SK-N-SH (cell line): Measurements from ENCODE around the gene DLG1. TPM values are rescaled to one million over a fixed set of nuclear protein-coding genes. Genes with fewer than 3 reads are reported as not detected.

Source experiments
- CTCF ChIA-PET: fragments of 300-600, 350-600 bp; formaldehyde crosslinking; extraction: SDS; loops from one replicate; lab custom pipeline; 2021; lab: Yijun Ruan, JAX
- POLR2A ChIA-PET: fragments of 350-600 bp; sonication (Branson Sonifier 250); formaldehyde crosslinking; extraction: SDS; loops from one replicate; lab custom pipeline; 2020; ENCODE audit warnings: antibody characterized with exemption, inconsistent platforms; lab: Yijun Ruan, JAX
- DNase-seq: peaks from one replicate; pipeline ENCODE4 v3.0.0; 2012
- H2AFZ ChIP-seq: fragments of 200-600 bp; sonication (generic); 2 replicates; pipeline ENCODE4 v1.8.1; 2016; ENCODE audit warnings: antibody characterized with exemption, mild to moderate bottlenecking, low read depth
- H3F3A ChIP-seq: fragments of 200-600 bp; sonication (generic); replicated peaks from 2 replicates; pipeline ENCODE3; 2016; ENCODE audit warnings: antibody characterized with exemption, mild to moderate bottlenecking; ENCODE audit not compliant: insufficient read depth
- H3K27ac ChIP-seq, 2 experiments: fragments of 200-500 bp in 1 of 2; fragments of 200-600 bp in 1 of 2; sonication (Bioruptor generic) in 1 of 2; sonication (generic), shearing (Covaris generic) in 1 of 2; 2 replicates each; pipeline versions ENCODE4 v1.5.1 to v1.6.1; 2014 to 2016; ENCODE audit warnings: low read depth in 2 of 2, inconsistent platforms in 1 of 2, low read length in 1 of 2, mild to moderate bottlenecking in 1 of 2, mixed read lengths in 1 of 2
- H3K27me3 ChIP-seq: fragments of 200-600 bp; sonication (generic), shearing (Covaris generic); 2 replicates; pipeline ENCODE4 v1.6.1; 2016; ENCODE audit warnings: mixed run types; ENCODE audit not compliant: insufficient read depth
- H3K36me3 ChIP-seq, 2 experiments: fragments of 200-500 bp in 1 of 2; fragments of 200-600 bp in 1 of 2; sonication (Bioruptor generic) in 1 of 2; sonication (generic) in 1 of 2; replicated peaks in 1 of 2; 2 replicates each; pipeline versions ENCODE3 to v1.5.1; 2014 to 2016; ENCODE audit warnings: low read length in 1 of 2, mild to moderate bottlenecking in 1 of 2; ENCODE audit not compliant: insufficient read depth in 2 of 2, control insufficient read depth in 1 of 2
- H3K4me1 ChIP-seq, 2 experiments: fragments of 200-500 bp in 1 of 2; fragments of 200-600 bp in 1 of 2; sonication (Bioruptor generic) in 1 of 2; sonication (generic), shearing (Covaris generic) in 1 of 2; 2 replicates each; pipeline versions ENCODE4 v1.5.1 to v1.6.1; 2014 to 2016; ENCODE audit warnings: low read depth in 1 of 2, low read length in 1 of 2, mixed run types in 1 of 2; ENCODE audit not compliant: insufficient read depth in 2 of 2, control insufficient read depth in 1 of 2
- H3K4me2 ChIP-seq: fragments of 200-600 bp; sonication (generic), shearing (Covaris generic); 2 replicates; pipeline ENCODE4 v1.6.1; 2017; ENCODE audit warnings: mixed run types
- H3K4me3 ChIP-seq, 2 experiments: fragments of 200-500 bp in 1 of 2; fragments of 200-600 bp in 1 of 2; sonication (Bioruptor generic) in 1 of 2; sonication (generic), shearing (Covaris generic) in 1 of 2; 2 replicates each; pipeline versions ENCODE4 v1.5.1 to v1.8.1; 2014 to 2016; ENCODE audit warnings: low read depth in 2 of 2, inconsistent platforms in 1 of 2, low read length in 1 of 2, mild to moderate bottlenecking in 1 of 2, mixed read lengths in 1 of 2, moderate library complexity in 1 of 2
- H3K79me2 ChIP-seq: fragments of 200-600 bp; sonication (generic); 2 replicates; pipeline ENCODE4 v1.8.1; 2017; ENCODE audit warnings: mild to moderate bottlenecking; ENCODE audit not compliant: insufficient read depth
- H3K9ac ChIP-seq: fragments of 200-600 bp; sonication (generic); 2 replicates; pipeline ENCODE4 v1.6.1; 2017; ENCODE audit warnings: mixed run types
- H3K9me2 ChIP-seq: fragments of 200-600 bp; sonication (generic); 2 replicates; pipeline ENCODE4 v1.6.1; 2017; ENCODE audit warnings: mixed run types
- H3K9me3 ChIP-seq: fragments of 200-600 bp; sonication (generic); 2 replicates; pipeline ENCODE4 v1.6.1; 2017; ENCODE audit warnings: mixed run types, mild to moderate bottlenecking, moderate library complexity
- H4K20me1 ChIP-seq: fragments of 200-600 bp; sonication (generic); 2 replicates; pipeline ENCODE4 v1.6.1; 2017; ENCODE audit warnings: mild to moderate bottlenecking, mixed run types; ENCODE audit not compliant: insufficient read depth
- CTCF ChIP-seq: fragments of 200-600 bp; sonication (generic); IDR thresholded peaks from 2 replicates; pipeline ENCODE4 v1.6.1; 2017; ENCODE audit warnings: antibody characterized with exemption, mild to moderate bottlenecking, moderate library complexity
- ELF1 ChIP-seq: IDR thresholded peaks from 2 replicates; pipeline ENCODE4 v1.4.0; 2012
- FOSL2 ChIP-seq: IDR thresholded peaks from 2 replicates; pipeline ENCODE4 v1.4.0; 2012; ENCODE audit warnings: low read depth, mild to moderate bottlenecking, moderate library complexity, borderline replicate concordance
- FOXM1 ChIP-seq: IDR thresholded peaks from 2 replicates; pipeline ENCODE4 v1.4.0; 2012; ENCODE audit warnings: low read depth, mild to moderate bottlenecking
- GABPA ChIP-seq: IDR thresholded peaks from 2 replicates; pipeline ENCODE4 v1.4.0; 2012; ENCODE audit warnings: low read depth, mild to moderate bottlenecking
- MEF2A ChIP-seq: IDR thresholded peaks from 2 replicates; pipeline ENCODE4 v1.4.0; 2012; ENCODE audit warnings: low read depth, borderline replicate concordance
- NFIC ChIP-seq: IDR thresholded peaks from 2 replicates; pipeline ENCODE4 v1.4.0; 2012; ENCODE audit warnings: borderline replicate concordance
- RAD21 ChIP-seq: IDR thresholded peaks from 2 replicates; pipeline ENCODE4 v1.6.1; 2012; ENCODE audit warnings: mild to moderate bottlenecking, low read length
- RXRA ChIP-seq: IDR thresholded peaks from 2 replicates; pipeline ENCODE4 v1.4.0; 2012; ENCODE audit warnings: low read depth, mild to moderate bottlenecking, borderline replicate concordance
- TAF1 ChIP-seq: IDR thresholded peaks from 2 replicates; pipeline ENCODE4 v1.6.1; 2012; ENCODE audit warnings: low read depth, mild to moderate bottlenecking, low read length, moderate library complexity, borderline replicate concordance
- TCF12 ChIP-seq: IDR thresholded peaks from 2 replicates; pipeline ENCODE4 v1.4.0; 2012
- WGBS: methylation state at CpG from one replicate; pipeline ENCODE4 v1.1.6; 2017; ENCODE audit warnings: low lambda C conversion rate; 5-methylcytosine and 5-hydroxymethylcytosine counted together
- polyA plus RNA-seq, 3 experiments: library from polyadenylated mRNA; depleted of rRNA; stranded (reverse); fragments of >200 nt; gene quantifications; 2 replicates each; pipeline ENCODE4 v1.2.3, GENCODE V29; 2012
- TF ChIP-seq, protein P1 (sequence below): IDR thresholded peaks from 2 replicates; pipeline ENCODE4 v1.4.0; 2012; ENCODE audit warnings: low read depth, borderline replicate concordance
- TF ChIP-seq, protein P2 (sequence below): IDR thresholded peaks from 2 replicates; pipeline ENCODE4 v1.4.0; 2012; ENCODE audit warnings: low read depth
- TF ChIP-seq, protein P3 (sequence below): IDR thresholded peaks from 2 replicates; pipeline ENCODE4 v1.4.0; 2012; ENCODE audit warnings: low read depth, borderline replicate concordance
- TF ChIP-seq, protein P4 (sequence below): IDR thresholded peaks from 2 replicates; pipeline ENCODE4; 2012

Gene DLG1
- polyA plus RNA-seq, 1 of the 3 experiments (the other 2 are of a cell fraction), result 16.5 TPM

GRCh38 chr3:197181741-197182140 is 116.7 kb downstream of the DLG1 start:
- no peaks in the 10 kb centered on the region for H3K9me2 ChIP-seq
- no peaks in the 10 kb centered on the region for H3K27me3 ChIP-seq
- H3K79me2 ChIP-seq, result peaks cover 57% of the 10 kb centered on the region
- H3F3A ChIP-seq, result no peaks in the 10 kb centered on the region
- WGBS, result 80% methylated on average over 6 of the region's 6 CpGs
- peaks cover 7 to 10% of the 10 kb centered on the region in 2 experiments for H3K36me3 ChIP-seq
- no peak overlapping the region for H3K4me3 ChIP-seq
- DNase-seq, result no peak
- H3K9ac ChIP-seq, result no peak overlapping the region
- CTCF ChIA-PET, result interaction anchor here (0.9 to 2.4 kb wide), 5 partner anchors 113 to 339 kb away, joined by 3 to 9 read pairs (median 5); no protein-coding TSS in a partner anchor
- H3K4me1 ChIP-seq, result peaks cover 0 to 23% of the 10 kb centered on the region in 2 experiments; a peak in 2 of 4 replicates
- POLR2A ChIA-PET, result no interaction called here
- no peak overlapping the region for H2AFZ ChIP-seq
- no peak for TF ChIP-seq CTCF
- no peak for TF ChIP-seq FOSL2
- no peak for TF ChIP-seq TAF1
- no peak for TF ChIP-seq ELF1
- TF ChIP-seq, protein P1, sequence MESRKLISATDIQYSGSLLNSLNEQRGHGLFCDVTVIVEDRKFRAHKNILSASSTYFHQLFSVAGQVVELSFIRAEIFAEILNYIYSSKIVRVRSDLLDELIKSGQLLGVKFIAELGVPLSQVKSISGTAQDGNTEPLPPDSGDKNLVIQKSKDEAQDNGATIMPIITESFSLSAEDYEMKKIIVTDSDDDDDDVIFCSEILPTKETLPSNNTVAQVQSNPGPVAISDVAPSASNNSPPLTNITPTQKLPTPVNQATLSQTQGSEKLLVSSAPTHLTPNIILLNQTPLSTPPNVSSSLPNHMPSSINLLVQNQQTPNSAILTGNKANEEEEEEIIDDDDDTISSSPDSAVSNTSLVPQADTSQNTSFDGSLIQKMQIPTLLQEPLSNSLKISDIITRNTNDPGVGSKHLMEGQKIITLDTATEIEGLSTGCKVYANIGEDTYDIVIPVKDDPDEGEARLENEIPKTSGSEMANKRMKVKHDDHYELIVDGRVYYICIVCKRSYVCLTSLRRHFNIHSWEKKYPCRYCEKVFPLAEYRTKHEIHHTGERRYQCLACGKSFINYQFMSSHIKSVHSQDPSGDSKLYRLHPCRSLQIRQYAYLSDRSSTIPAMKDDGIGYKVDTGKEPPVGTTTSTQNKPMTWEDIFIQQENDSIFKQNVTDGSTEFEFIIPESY, result no peak
- TF ChIP-seq, protein P2, sequence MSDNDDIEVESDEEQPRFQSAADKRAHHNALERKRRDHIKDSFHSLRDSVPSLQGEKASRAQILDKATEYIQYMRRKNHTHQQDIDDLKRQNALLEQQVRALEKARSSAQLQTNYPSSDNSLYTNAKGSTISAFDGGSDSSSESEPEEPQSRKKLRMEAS, result no peak
- TF ChIP-seq GABPA, result no peak
- no peak overlapping the region for H3K4me2 ChIP-seq
- H3K27ac ChIP-seq, result peak overlapping the region in 1 of 2 experiments; percentile 19; a peak in 2 of 4 replicates
- H3K9me3 ChIP-seq, result no peaks in the 10 kb centered on the region
- peaks cover 15% of the 10 kb centered on the region for H4K20me1 ChIP-seq

DNA sequence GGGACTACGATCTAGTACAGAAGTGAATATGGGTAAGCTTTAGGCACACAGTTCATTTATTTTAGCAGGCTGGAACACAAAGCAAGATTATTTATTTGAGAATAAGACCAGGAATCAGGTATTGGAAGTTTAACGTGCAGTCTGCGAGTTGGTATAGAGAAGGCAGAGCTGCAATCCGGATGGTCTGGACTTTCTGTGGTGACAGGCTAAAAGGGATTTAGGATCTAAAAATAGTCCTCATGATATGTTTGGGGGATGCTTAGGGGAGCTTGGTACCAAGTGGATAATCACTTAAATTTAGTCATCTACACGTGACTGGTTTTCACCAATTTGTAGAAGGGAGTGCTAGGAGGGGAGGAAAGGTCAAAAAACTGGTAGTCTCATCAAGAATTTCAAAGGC is 119.4 kb downstream of the DLG1 start:
- ChIA-PET POLR2A (no interaction called here), CTCF (interaction anchor here (1.0 to 1.5 kb wide), 3 partner anchors 149 to 208 kb away, joined by 3 to 6 read pairs (median 4); partner anchors contain the start of gene MELTF)

More for the DNA sequence above, 119.4 kb downstream of the DLG1 start:
- TF ChIP-seq, protein P3, sequence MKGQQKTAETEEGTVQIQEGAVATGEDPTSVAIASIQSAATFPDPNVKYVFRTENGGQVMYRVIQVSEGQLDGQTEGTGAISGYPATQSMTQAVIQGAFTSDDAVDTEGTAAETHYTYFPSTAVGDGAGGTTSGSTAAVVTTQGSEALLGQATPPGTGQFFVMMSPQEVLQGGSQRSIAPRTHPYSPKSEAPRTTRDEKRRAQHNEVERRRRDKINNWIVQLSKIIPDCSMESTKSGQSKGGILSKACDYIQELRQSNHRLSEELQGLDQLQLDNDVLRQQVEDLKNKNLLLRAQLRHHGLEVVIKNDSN, result no peak
- no peak for TF ChIP-seq RXRA
- no peak for TF ChIP-seq FOXM1
- no peak for TF ChIP-seq MEF2A
- no peak for TF ChIP-seq RAD21
- TF ChIP-seq, protein P4, sequence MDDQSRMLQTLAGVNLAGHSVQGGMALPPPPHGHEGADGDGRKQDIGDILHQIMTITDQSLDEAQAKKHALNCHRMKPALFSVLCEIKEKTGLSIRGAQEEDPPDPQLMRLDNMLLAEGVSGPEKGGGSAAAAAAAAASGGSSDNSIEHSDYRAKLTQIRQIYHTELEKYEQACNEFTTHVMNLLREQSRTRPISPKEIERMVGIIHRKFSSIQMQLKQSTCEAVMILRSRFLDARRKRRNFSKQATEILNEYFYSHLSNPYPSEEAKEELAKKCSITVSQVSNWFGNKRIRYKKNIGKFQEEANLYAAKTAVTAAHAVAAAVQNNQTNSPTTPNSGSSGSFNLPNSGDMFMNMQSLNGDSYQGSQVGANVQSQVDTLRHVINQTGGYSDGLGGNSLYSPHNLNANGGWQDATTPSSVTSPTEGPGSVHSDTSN, result no peak
- no peak for TF ChIP-seq TCF12
- TF ChIP-seq TAF1, result no peak
- TF ChIP-seq NFIC, result no peak
- DNase-seq, result no peak
- no peak overlapping the region for H3K9ac ChIP-seq
- H3K4me3 ChIP-seq, result no peak overlapping the region
- H3K9me2 ChIP-seq, result no peaks in the 10 kb centered on the region
- H3K27ac ChIP-seq, result no peak overlapping the region
- H2AFZ ChIP-seq, result no peak overlapping the region
- H3K4me1 ChIP-seq, result peaks cover 0 to 12% of the 10 kb centered on the region in 2 experiments; a peak in 2 of 4 replicates
- peaks cover 5 to 10% of the 10 kb centered on the region in 2 experiments for H3K36me3 ChIP-seq
- 95% methylated on average over 5 of the region's 5 CpGs for WGBS
- no peaks in the 10 kb centered on the region for H3F3A ChIP-seq
- no peaks in the 10 kb centered on the region for H3K27me3 ChIP-seq
- peaks cover 9% of the 10 kb centered on the region; the same call in 1 of the 2 replicates for H4K20me1 ChIP-seq
- no peaks in the 10 kb centered on the region for H3K9me3 ChIP-seq
- H3K4me2 ChIP-seq, result no peak overlapping the region
- peaks cover 53% of the 10 kb centered on the region for H3K79me2 ChIP-seq
